Mammary epithelial cell (primary cell): ENCODE results near the gene C4orf50.

Experiments used
- EZH2 ChIP-seq: IDR thresholded peaks from 2 replicates; pipeline ENCODE4 v1.6.1; 2012; ENCODE audit warnings: low read length, inconsistent platforms, borderline replicate concordance
- TF ChIP-seq, protein P1 (sequence below), 2 donors: IDR thresholded peaks in 1 of 2; conservative IDR thresholded peaks in 1 of 2; 2 replicates each; pipeline ENCODE4 v1.5.1; 2011 to 2012; ENCODE audit warnings: inconsistent platforms in 2 of 2, low read length in 2 of 2, mild to moderate bottlenecking in 2 of 2, control low read depth in 1 of 2, low read depth in 1 of 2; ENCODE audit not compliant: insufficient read depth in 1 of 2; ENCODE audit errors: extremely low read depth in 1 of 2

DNA sequence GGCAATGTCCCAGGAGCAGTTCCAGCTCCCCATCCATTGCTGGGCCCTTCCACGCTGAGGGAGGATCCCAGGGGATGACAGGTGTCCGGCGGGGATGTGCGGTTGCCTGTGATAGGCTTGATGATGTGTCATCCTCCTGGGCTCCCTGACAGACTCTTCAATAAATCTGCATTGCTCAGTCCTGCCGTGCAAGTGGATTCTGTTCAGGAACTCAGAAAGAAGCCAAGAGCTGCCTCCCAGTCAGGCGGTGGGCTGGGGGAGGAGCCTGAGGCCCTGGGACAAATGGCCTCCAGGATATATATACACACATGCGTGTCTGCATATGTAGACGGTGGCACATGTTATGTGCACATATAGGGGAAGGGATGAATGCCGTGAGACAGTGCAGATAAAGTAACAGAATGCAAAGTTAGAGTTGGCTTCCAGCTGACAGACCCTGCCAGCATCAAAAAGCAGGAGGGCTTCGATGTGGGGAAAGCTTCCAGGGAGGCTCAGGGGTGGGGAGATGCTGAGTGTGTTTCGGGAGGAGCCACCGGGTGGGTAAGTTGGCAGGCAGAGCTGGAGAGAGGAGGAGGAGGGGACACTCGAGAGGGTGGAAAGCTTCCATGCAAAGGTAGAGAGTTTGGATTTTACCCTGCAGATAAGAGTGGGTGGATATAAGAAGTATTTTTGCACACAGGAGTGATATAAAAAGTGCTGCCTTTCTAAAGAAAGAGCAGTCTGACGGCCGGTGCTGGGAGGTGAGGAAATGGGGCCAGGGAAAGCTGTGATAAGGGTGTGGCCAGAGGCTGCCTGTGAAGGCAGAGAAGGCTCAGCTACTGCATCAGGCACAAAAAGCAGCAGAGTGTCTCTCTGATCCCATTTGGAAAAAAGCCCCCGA lies 96.9 kb downstream of the C4orf50 start:
- TF ChIP-seq EZH2 = no peak
- TF ChIP-seq, protein P1, sequence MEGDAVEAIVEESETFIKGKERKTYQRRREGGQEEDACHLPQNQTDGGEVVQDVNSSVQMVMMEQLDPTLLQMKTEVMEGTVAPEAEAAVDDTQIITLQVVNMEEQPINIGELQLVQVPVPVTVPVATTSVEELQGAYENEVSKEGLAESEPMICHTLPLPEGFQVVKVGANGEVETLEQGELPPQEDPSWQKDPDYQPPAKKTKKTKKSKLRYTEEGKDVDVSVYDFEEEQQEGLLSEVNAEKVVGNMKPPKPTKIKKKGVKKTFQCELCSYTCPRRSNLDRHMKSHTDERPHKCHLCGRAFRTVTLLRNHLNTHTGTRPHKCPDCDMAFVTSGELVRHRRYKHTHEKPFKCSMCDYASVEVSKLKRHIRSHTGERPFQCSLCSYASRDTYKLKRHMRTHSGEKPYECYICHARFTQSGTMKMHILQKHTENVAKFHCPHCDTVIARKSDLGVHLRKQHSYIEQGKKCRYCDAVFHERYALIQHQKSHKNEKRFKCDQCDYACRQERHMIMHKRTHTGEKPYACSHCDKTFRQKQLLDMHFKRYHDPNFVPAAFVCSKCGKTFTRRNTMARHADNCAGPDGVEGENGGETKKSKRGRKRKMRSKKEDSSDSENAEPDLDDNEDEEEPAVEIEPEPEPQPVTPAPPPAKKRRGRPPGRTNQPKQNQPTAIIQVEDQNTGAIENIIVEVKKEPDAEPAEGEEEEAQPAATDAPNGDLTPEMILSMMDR (conservative IDR thresholded peaks at IDR 0.05 in 1 of 2, IDR thresholded peaks at IDR 0.05 in 1 of 2; ENCODE audit: extremely low read depth in 1 of 2, insufficient read depth in 1 of 2, low read depth in 1 of 2, low read length in 2 of 2) = no peak
